DOHH2 (cell line): ENCODE data around the gene BTBD18.
A peak's percentile ranks its signal among the peaks of the same experiment; 100 is the strongest.

Source experiments
- H3F3A ChIP-seq: fragments of 200-600 bp; sonication (generic), shearing (Covaris generic); 2 replicates; pipeline ENCODE4 v1.6.0; 2016; ENCODE audit warnings: antibody characterized with exemption, mild to moderate bottlenecking; ENCODE audit not compliant: control insufficient read depth, insufficient read depth
- H3K27ac ChIP-seq: fragments of 200-600 bp; sonication (generic); 2 replicates; pipeline ENCODE4 v1.5.1; 2014; ENCODE audit warnings: low read depth, mild to moderate bottlenecking, low read length, moderate library complexity
- H3K27me3 ChIP-seq: fragments of 200-600 bp; sonication (generic); 2 replicates; pipeline ENCODE4 v1.6.1; 2014; ENCODE audit warnings: mild to moderate bottlenecking, low read length, mixed read lengths; ENCODE audit not compliant: control insufficient read depth
- H3K36me3 ChIP-seq: fragments of 200-600 bp; sonication (generic); 2 replicates; pipeline ENCODE4 v1.6.1; 2014; ENCODE audit warnings: mild to moderate bottlenecking, low read length, moderate library complexity, mixed read lengths; ENCODE audit not compliant: control insufficient read depth
- H3K4me1 ChIP-seq: fragments of 200-600 bp; sonication (generic); 2 replicates; pipeline ENCODE4 v1.6.1; 2014; ENCODE audit warnings: mild to moderate bottlenecking, low read length, mixed read lengths; ENCODE audit not compliant: control insufficient read depth
- H3K4me2 ChIP-seq: fragments of 200-600 bp; sonication (generic); 2 replicates; pipeline ENCODE4 v1.6.0; 2014; ENCODE audit warnings: mild to moderate bottlenecking, low read length, moderate library complexity
- H3K4me3 ChIP-seq: fragments of 200-600 bp; sonication (generic); 2 replicates; pipeline ENCODE4 v1.5.1; 2014; ENCODE audit warnings: mild to moderate bottlenecking, low read length, mixed read lengths
- H3K79me2 ChIP-seq: fragments of 200-600 bp; sonication (generic); 2 replicates; pipeline ENCODE4 v1.6.1; 2014; ENCODE audit warnings: mild to moderate bottlenecking, low read length, mixed read lengths; ENCODE audit not compliant: control insufficient read depth
- H3K9me2 ChIP-seq: fragments of 200-600 bp; sonication (generic); replicated peaks from 2 replicates; pipeline ENCODE4 v1.6.1; 2014; ENCODE audit warnings: mild to moderate bottlenecking, low read length, mixed read lengths; ENCODE audit not compliant: control insufficient read depth
- H3K9me3 ChIP-seq: fragments of 200-600 bp; sonication (generic); 2 replicates; pipeline ENCODE4 v1.6.1; 2014; ENCODE audit warnings: antibody characterized with exemption, low read length, mixed read lengths; ENCODE audit not compliant: control insufficient read depth, insufficient read depth
- H4K20me1 ChIP-seq: fragments of 200-600 bp; sonication (generic); 2 replicates; pipeline ENCODE4 v1.6.0; 2014; ENCODE audit warnings: low read depth, mild to moderate bottlenecking, antibody characterized with exemption, low read length, moderate library complexity; ENCODE audit not compliant: control insufficient read depth, insufficient read depth
- EZH2phosphoT487 ChIP-seq: fragments of 200-600 bp; sonication (generic); IDR thresholded peaks from 2 replicates; pipeline ENCODE4 v1.6.1; 2017; ENCODE audit warnings: borderline replicate concordance, mild to moderate bottlenecking, antibody characterized with exemption, low read length, moderate library complexity, mixed read lengths
- TF ChIP-seq, protein P1 (sequence below): fragments of 200-600 bp; sonication (generic); IDR thresholded peaks from one replicate; pipeline ENCODE4 v1.5.1; 2014; ENCODE audit warnings: antibody characterized with exemption, mild to moderate bottlenecking, low read depth, low read length; ENCODE audit not compliant: poor library complexity, severe bottlenecking

Gene BTBD18

DNA sequence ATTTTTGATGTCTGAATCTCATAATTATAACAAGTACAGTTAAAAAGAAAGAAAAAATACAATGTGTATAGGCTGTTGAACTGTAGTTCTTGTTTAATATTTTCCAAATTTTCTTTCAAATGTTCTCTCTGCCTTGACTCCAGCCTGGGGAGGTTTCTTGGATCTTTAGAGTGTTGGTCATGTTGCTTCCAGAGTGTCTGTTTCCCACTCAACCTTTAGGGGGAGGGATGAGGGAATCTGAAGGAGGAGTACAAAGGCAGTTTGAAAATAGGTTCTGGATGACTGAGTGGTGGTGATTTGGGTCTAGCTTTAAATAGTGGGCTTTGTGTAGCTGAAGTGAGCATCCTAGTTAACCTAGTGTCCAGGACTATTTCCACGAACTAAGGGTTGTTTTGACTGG lies 11.9 kb upstream of the BTBD18 start:
- H3K4me3 ChIP-seq: peak overlapping the region; percentile 93
- H4K20me1 ChIP-seq: no peaks in the 10 kb centered on the region; the same call in 1 of the 2 replicates

DNA sequence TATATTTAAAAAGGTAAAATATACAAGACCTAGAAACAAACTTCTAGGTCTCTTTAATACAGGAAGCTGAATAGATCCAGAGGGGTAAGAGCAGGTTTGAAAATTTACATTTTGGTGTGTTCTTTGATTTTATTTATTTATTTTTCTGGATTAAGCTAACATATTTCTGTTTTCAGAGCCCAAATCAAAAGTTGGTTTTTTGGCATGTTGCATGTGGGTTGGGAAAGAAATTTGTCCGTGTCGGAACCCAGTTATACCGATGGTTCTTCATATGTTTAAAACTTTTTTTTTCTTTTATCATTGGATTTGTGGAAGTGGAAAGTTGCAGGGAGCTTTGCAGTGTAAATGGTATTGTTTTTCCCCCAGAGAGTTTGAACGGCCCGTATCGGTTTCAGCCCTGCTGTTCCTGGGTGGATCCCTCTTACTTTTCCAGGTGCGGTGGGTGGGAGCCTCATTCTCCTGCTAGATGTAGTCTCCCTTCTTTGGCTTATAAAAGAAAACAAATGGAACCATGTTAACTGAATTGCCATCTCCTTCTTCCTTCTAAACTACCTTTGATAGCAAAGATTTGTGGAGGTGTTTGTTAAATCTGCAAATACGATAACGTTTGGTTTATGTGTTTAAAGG lies 10.7 kb upstream of the BTBD18 start:
- Histone ChIP-seq H3K4me1 (peaks cover 19% of the 10 kb centered on the region), H3K9me2 (no peaks in the 10 kb centered on the region), H3K27me3 (no peaks in the 10 kb centered on the region), H3K36me3 (no peaks in the 10 kb centered on the region), H3K79me2 (peaks cover 55% of the 10 kb centered on the region), H4K20me1 (no peaks in the 10 kb centered on the region; the same call in 1 of the 2 replicates), H3K27ac (no peak overlapping the region), H3F3A (peaks cover 2% of the 10 kb centered on the region; the same call in 1 of the 2 replicates), H3K4me2 (peak overlapping the region; percentile 74), H3K4me3 (peak overlapping the region; percentile 93), H3K9me3 (no peaks in the 10 kb centered on the region)
- TF ChIP-seq, protein P1, sequence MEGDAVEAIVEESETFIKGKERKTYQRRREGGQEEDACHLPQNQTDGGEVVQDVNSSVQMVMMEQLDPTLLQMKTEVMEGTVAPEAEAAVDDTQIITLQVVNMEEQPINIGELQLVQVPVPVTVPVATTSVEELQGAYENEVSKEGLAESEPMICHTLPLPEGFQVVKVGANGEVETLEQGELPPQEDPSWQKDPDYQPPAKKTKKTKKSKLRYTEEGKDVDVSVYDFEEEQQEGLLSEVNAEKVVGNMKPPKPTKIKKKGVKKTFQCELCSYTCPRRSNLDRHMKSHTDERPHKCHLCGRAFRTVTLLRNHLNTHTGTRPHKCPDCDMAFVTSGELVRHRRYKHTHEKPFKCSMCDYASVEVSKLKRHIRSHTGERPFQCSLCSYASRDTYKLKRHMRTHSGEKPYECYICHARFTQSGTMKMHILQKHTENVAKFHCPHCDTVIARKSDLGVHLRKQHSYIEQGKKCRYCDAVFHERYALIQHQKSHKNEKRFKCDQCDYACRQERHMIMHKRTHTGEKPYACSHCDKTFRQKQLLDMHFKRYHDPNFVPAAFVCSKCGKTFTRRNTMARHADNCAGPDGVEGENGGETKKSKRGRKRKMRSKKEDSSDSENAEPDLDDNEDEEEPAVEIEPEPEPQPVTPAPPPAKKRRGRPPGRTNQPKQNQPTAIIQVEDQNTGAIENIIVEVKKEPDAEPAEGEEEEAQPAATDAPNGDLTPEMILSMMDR: no peak
- TF ChIP-seq EZH2phosphoT487: no peak

More for the DNA sequence above, 11.9 kb upstream of the BTBD18 start:
- H3K27ac ChIP-seq: no peak overlapping the region
- no peaks in the 10 kb centered on the region for H3K36me3 ChIP-seq
- H3K4me1 ChIP-seq: peaks cover 19% of the 10 kb centered on the region
- no peaks in the 10 kb centered on the region for H3K9me3 ChIP-seq
- TF ChIP-seq, protein P1: no peak
- TF ChIP-seq EZH2phosphoT487: no peak
- H3K27me3 ChIP-seq: no peaks in the 10 kb centered on the region
- peak overlapping the region; percentile 74 for H3K4me2 ChIP-seq
- H3F3A ChIP-seq: peaks cover 2% of the 10 kb centered on the region; the same call in 1 of the 2 replicates
- peaks cover 61% of the 10 kb centered on the region for H3K79me2 ChIP-seq
- H3K9me2 ChIP-seq: no peaks in the 10 kb centered on the region

DNA sequence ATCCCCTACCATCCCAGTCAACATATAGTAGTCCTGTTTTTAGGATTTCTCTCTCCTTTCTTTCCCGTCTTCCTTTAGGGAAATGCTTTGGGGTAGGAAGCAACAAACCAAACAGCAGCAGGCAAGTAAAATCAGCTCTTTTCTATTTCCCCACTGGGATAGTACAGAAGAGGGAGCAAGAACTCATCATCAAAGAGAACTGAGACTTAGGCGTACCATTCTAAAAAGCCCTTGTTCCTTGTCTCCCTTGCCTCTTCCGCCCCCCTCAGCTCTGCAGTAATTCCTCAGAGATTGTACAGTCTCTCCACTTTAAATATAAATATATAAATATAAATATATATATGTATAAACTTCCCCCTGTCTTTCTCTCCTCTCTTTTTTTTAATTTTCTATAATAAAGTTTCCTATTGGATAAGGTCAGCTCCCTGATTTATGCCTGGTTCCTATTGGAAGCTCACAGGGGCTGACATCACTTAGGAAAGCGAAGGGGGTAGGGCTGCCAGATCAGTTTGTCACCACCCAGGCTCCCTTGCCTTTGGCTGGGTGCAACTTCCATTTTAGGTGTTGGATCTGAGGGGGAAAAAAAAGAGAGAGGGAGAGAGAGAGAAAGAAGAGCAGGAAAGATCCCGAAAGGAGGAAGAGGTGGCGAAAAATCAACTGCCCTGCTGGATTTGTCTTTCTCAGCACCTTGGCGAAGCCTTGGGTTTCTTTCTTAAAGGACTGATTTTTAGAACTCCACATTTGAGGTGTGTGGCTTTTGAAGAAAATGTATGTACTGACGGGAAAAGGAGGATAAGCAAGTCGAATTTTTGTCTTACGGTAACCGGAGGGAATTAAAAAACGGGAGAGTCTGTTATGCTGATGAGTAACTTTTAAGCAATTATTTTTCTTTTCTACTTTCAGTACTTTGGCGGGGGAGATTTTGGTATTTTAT lies 9.9 kb upstream of the BTBD18 start, which contains the start of gene CTNND1:
TSS of gene CTNND1 (plus strand) at position 502 of the 934 bp plus-strand sequence. CDS start 29,677 bp downstream, outside the sequence.
- Histone ChIP-seq H3K4me3 (peak within 1 kb of the TSS; percentile 93), H3K79me2 (peaks cover 48% of the 10 kb centered on the region), H3K36me3 (no peaks in the 10 kb centered on the region), H4K20me1 (no peaks in the 10 kb centered on the region; the same call in 1 of the 2 replicates), H3K27ac (no peak within 1 kb of the TSS), H3K9me2 (no peaks in the 10 kb centered on the region), H3F3A (peaks cover 2% of the 10 kb centered on the region; the same call in 1 of the 2 replicates), H3K4me1 (peaks cover 19% of the 10 kb centered on the region), H3K4me2 (peak within 1 kb of the TSS; percentile 74), H3K9me3 (no peaks in the 10 kb centered on the region), H3K27me3 (no peaks in the 10 kb centered on the region)
- TF ChIP-seq, protein P1: no peak
- no peak for TF ChIP-seq EZH2phosphoT487
